Measurements from ENCODE around the gene FAM53B. TPM values are rescaled to one million over a fixed set of nuclear protein-coding genes. Genes with fewer than 3 reads are reported as not detected.

The FAM53B gene
- total RNA-seq, 1 experiment from 2014 or later, result 18.3 TPM

- TF ChIP-seq CTCF (conservative IDR thresholded peaks at IDR 0.05; ENCODE audit: low read depth, low read length) (no peak), EZH2 (IDR thresholded peaks at IDR 0.05; ENCODE audit: borderline replicate concordance, low read depth, low read length, poor library complexity, severe bottlenecking) (no peak)
- H3K9me3 ChIP-seq (ENCODE audit: low read depth, low read length, poor library complexity, severe bottlenecking), result no peaks in the 10 kb centered on the region
- ChIA-PET POLR2A (ENCODE audit: low non-redundant PET) (interaction anchor here (0.5 to 0.7 kb wide), 2 partner anchors 14 to 184 kb away, joined by 3 to 4 read pairs; no protein-coding TSS in a partner anchor), CTCF (no interaction called here)
- no peaks in the 10 kb centered on the region for H3K4me1 ChIP-seq (ENCODE audit: insufficient read depth, low read length, poor library complexity, severe bottlenecking)
- no peak for DNase-seq (ENCODE audit: low spot score)
- intact Hi-C loops (cut with micrococcal nuclease; ENCODE audit: unreplicated experiment), result no loop called here
- no peak overlapping the region for H3K4me3 ChIP-seq (ENCODE audit: low read depth, low read length, poor library complexity, severe bottlenecking)
- no peaks in the 10 kb centered on the region for H3K36me3 ChIP-seq (ENCODE audit: insufficient read depth, low read length, poor library complexity, severe bottlenecking)
- H3K27ac ChIP-seq (ENCODE audit: low read depth, low read length, poor library complexity, severe bottlenecking), result no peak overlapping the region
- BruUV-seq (replicated peaks), result no TSS peak
- no peaks in the 10 kb centered on the region for H3K27me3 ChIP-seq (replicated peaks; ENCODE audit: insufficient read depth, low read depth, low read length, poor library complexity)
Observed at GRCh38 chr10:124732931-124733570, 11.1 kb downstream of the FAM53B start.

GRCh38 chr10:124731551-124731950 is 12.6 kb downstream of the FAM53B start:
- Histone ChIP-seq H3K4me1 (ENCODE audit: insufficient read depth, low read length, poor library complexity, severe bottlenecking) (no peaks in the 10 kb centered on the region), H3K9me3 (ENCODE audit: low read depth, low read length, poor library complexity, severe bottlenecking) (no peaks in the 10 kb centered on the region), H3K27ac (ENCODE audit: low read depth, low read length, poor library complexity, severe bottlenecking) (no peak overlapping the region), H3K4me3 (ENCODE audit: low read depth, low read length, poor library complexity, severe bottlenecking) (no peak overlapping the region), H3K36me3 (ENCODE audit: insufficient read depth, low read length, poor library complexity, severe bottlenecking) (no peaks in the 10 kb centered on the region), H3K27me3 (replicated peaks; ENCODE audit: insufficient read depth, low read depth, low read length, poor library complexity) (no peaks in the 10 kb centered on the region)
- intact Hi-C loops (cut with micrococcal nuclease; ENCODE audit: unreplicated experiment), result no loop called here
- TF ChIP-seq EZH2 (IDR thresholded peaks at IDR 0.05; ENCODE audit: borderline replicate concordance, low read depth, low read length, poor library complexity, severe bottlenecking) (no peak), CTCF (conservative IDR thresholded peaks at IDR 0.05; ENCODE audit: low read depth, low read length) (no peak)
- BruUV-seq (replicated peaks), result no TSS peak
- no peak for DNase-seq (ENCODE audit: low spot score)
- ChIA-PET POLR2A (ENCODE audit: low non-redundant PET) (no interaction called here), CTCF (no interaction called here)

GRCh38 chr10:124730790-124731189 is 13.4 kb downstream of the FAM53B start:
- BruUV-seq (replicated peaks), result no TSS peak
- no peak for DNase-seq (ENCODE audit: low spot score)
- TF ChIP-seq EZH2 (IDR thresholded peaks at IDR 0.05; ENCODE audit: borderline replicate concordance, low read depth, low read length, poor library complexity, severe bottlenecking), result no peak
- TF ChIP-seq CTCF (conservative IDR thresholded peaks at IDR 0.05; ENCODE audit: low read depth, low read length), result no peak
- no peaks in the 10 kb centered on the region for H3K9me3 ChIP-seq (ENCODE audit: low read depth, low read length, poor library complexity, severe bottlenecking)
- no peak overlapping the region for H3K27ac ChIP-seq (ENCODE audit: low read depth, low read length, poor library complexity, severe bottlenecking)
- H3K36me3 ChIP-seq (ENCODE audit: insufficient read depth, low read length, poor library complexity, severe bottlenecking), result no peaks in the 10 kb centered on the region
- no peaks in the 10 kb centered on the region for H3K27me3 ChIP-seq (replicated peaks; ENCODE audit: insufficient read depth, low read depth, low read length, poor library complexity)
- ChIA-PET CTCF (no interaction called here), POLR2A (ENCODE audit: low non-redundant PET) (no interaction called here)
- no peak overlapping the region for H3K4me3 ChIP-seq (ENCODE audit: low read depth, low read length, poor library complexity, severe bottlenecking)
- intact Hi-C loops (cut with micrococcal nuclease; ENCODE audit: unreplicated experiment), result no loop called here
- H3K4me1 ChIP-seq (ENCODE audit: insufficient read depth, low read length, poor library complexity, severe bottlenecking), result no peaks in the 10 kb centered on the region

Measured in A673 (cell line).